Chondrocyte (in vitro differentiated cells): ENCODE results near the gene SORBS1. TPM values are rescaled to one million over a fixed set of nuclear protein-coding genes. Genes with fewer than 3 reads are reported as not detected.

Source experiments
- DNase-seq: peaks from one replicate; pipeline ENCODE4 v3.0.0; 2021; ENCODE audit warnings: mixed read lengths, low spot score
- H3K27ac Mint-ChIP-seq: one replicate; pipeline ENCODE4 v1.8.0; 2021; ENCODE audit warnings: mild to moderate bottlenecking, moderate library complexity, mixed read lengths; ENCODE audit not compliant: unreplicated experiment
- H3K27me3 Mint-ChIP-seq: 2 replicates; pipeline ENCODE4 v1.8.0; 2021; ENCODE audit warnings: low read depth, mixed read lengths
- H3K36me3 Mint-ChIP-seq: 2 replicates; pipeline ENCODE4 v1.8.0; 2021; ENCODE audit warnings: low read depth, mixed read lengths
- H3K4me1 Mint-ChIP-seq: 2 replicates; pipeline ENCODE4 v1.8.0; 2021; ENCODE audit warnings: low read depth, mild to moderate bottlenecking, mixed read lengths
- H3K4me3 Mint-ChIP-seq: one replicate; pipeline ENCODE4 v1.8.0; 2021; ENCODE audit warnings: mild to moderate bottlenecking, moderate library complexity, mixed read lengths; ENCODE audit not compliant: unreplicated experiment
- H3K9me3 Mint-ChIP-seq: 2 replicates; pipeline ENCODE4 v1.8.0; 2021; ENCODE audit warnings: low read depth, mixed read lengths
- CTCF ChIP-seq: fragments of 200-600 bp; sonication (generic); IDR thresholded peaks from 2 replicates; pipeline ENCODE4 v1.5.0; 2021; ENCODE audit warnings: antibody characterized with exemption, mild to moderate bottlenecking, moderate library complexity
- total RNA-seq: library from RNA; stranded (reverse); gene quantifications from 3 replicates; pipeline ENCODE4 v1.2.1, GENCODE V29; 2021

The SORBS1 gene
- total RNA-seq, 1 donor from 2014 or later: 5.0 TPM

GRCh38 chr10:95285556-95285955, 275.6 kb downstream of the SORBS1 start:
- H3K4me1 Mint-ChIP-seq: peaks cover 59% of the 10 kb centered on the region
- no peaks in the 10 kb centered on the region for H3K27me3 Mint-ChIP-seq
- H3K4me3 Mint-ChIP-seq: no peak overlapping the region
- H3K27ac Mint-ChIP-seq: no peak overlapping the region
- H3K9me3 Mint-ChIP-seq: no peaks in the 10 kb centered on the region
- DNase-seq: no peak
- no peaks in the 10 kb centered on the region for H3K36me3 Mint-ChIP-seq
- TF ChIP-seq CTCF: no peak

GRCh38 chr10:95284807-95285206, 276.4 kb downstream of the SORBS1 start:
- Mint-ChIP-seq H3K27me3 (no peaks in the 10 kb centered on the region), H3K36me3 (no peaks in the 10 kb centered on the region), H3K9me3 (no peaks in the 10 kb centered on the region), H3K27ac (peak overlapping the region; percentile 29), H3K4me1 (peaks cover 55% of the 10 kb centered on the region), H3K4me3 (no peak overlapping the region)
- DNase-seq: no peak
- TF ChIP-seq CTCF: no peak

GRCh38 chr10:95282107-95282506, 279.1 kb downstream of the SORBS1 start:
- TF ChIP-seq CTCF: no peak
- H3K4me1 Mint-ChIP-seq: peaks cover 57% of the 10 kb centered on the region

GRCh38 chr10:95281206-95281605, 280.0 kb downstream of the SORBS1 start:
- Mint-ChIP-seq H3K27ac (peak overlapping the region; percentile 29), H3K27me3 (no peaks in the 10 kb centered on the region), H3K9me3 (no peaks in the 10 kb centered on the region)

More at GRCh38 chr10:95282107-95282506, 279.1 kb downstream of the SORBS1 start:
- Mint-ChIP-seq H3K27me3 (no peaks in the 10 kb centered on the region), H3K4me3 (no peak overlapping the region), H3K27ac (peak overlapping the region; percentile 34), H3K9me3 (no peaks in the 10 kb centered on the region), H3K36me3 (peaks cover 2% of the 10 kb centered on the region)
- DNase-seq: no peak

GRCh38 chr10:95280637-95281036, 280.5 kb downstream of the SORBS1 start:
- Mint-ChIP-seq H3K9me3 (no peaks in the 10 kb centered on the region), H3K36me3 (peaks cover 2% of the 10 kb centered on the region), H3K27ac (no peak overlapping the region), H3K27me3 (no peaks in the 10 kb centered on the region), H3K4me1 (peaks cover 61% of the 10 kb centered on the region), H3K4me3 (no peak overlapping the region)
- no peak for TF ChIP-seq CTCF
- no peak for DNase-seq

More at GRCh38 chr10:95281206-95281605, 280.0 kb downstream of the SORBS1 start:
- Mint-ChIP-seq H3K4me1 (peaks cover 55% of the 10 kb centered on the region), H3K4me3 (no peak overlapping the region), H3K36me3 (peaks cover 2% of the 10 kb centered on the region)
- no peak for DNase-seq
- no peak for TF ChIP-seq CTCF
